ENCODE data around the gene DNAI1.

DNAI1 gene

DNA sequence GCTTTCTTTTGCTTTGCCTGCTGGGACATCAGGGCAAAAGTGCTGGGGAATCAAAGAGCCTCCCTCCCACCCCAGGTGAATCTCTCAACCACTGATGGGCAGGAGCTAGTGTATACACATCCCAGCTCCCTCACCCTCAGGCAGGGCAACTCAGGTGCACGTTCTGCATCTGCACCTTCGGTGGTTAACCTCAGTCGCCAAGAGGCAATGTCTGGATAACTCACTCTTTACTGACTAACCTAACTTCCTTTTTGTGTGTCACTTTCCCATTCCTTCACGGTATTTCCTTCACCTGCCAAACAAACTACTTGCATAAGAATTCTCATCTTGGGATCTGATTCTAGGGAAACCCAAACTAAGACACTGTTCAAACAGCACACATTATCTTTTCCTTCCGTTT lies 104.7 kb downstream of the DNAI1 start:
- FAIRE-seq, result no peak

DNA sequence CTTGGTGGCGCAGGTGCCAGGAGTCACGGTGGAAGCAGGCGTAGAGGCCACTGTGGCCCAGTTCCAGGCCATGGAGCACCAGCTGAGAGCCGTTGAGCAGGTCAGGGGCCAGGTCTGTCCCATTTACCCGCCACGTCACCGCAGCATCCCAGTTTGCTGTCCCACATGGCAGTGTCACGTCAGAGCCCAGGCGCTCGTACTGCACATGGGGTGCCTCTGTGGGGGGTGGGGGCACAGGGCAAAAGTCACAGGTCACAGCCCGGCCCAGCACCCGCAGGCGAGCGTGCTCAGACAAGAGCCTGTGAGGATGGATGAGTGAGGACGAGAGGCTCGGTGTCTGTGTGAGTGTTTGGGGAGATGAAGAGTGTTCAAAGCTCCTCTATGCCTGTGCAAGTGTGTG lies 106.0 kb downstream of the DNAI1 start:
- no peak for FAIRE-seq

DNA sequence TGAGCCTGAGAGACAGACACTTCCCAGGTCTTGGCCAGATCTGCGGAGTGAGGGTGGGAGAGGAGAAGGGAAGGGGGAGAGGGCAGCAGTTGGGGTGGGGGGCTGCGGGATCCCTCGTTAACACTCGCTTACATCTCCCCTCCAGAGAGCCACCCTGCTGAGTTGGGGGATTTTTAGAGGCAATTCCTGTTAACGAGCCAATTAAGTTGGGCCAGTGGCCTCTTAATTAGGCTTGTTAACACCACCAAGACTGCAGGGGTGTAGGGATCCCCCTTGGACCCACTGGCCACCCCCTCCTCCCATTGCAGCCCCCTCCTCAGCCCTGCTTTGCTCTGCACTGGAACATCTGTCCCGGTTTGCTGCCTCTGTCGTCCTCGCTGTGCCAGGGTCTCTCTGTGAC lies 107.3 kb downstream of the DNAI1 start:
- FAIRE-seq, result no peak

DNA sequence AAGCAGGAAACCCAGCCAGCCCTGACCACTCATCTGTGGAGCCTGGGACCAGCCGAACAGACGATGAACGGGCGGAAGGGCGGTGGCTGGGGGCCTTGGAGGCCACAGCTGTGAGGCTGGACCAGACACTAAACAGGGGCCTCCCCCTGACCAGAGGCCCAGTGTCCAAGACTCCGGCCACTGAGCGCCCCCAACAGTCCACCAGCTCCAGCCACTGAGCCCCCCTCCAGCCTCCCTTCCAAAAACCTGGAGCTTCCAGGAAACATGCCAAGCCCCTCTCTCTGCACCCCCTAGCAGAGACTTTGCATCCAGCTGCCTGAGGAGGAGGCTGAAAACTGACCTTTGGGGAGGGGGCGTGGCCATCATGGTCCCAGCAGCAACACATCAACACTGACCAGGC lies 107.7 kb downstream of the DNAI1 start:
- no peak for FAIRE-seq

DNA sequence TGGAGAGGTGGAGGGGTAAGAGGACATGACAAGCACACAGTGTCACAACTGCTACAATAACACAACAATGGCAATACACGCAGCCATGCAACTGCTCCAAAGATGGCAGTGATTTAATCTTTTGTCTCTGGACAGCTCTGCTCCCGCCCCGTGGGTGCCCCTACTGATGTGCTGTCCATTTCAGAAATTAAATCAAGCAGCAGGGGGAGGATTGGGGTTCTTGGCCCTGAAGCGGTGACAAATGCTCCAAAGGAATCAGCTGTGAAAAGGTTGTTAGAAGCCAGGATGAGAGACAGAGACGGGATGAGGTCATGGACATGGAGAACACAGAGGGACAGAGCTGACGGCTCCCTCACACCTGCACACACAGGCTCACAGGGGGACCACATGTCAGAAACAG lies 108.4 kb downstream of the DNAI1 start:
- no peak for FAIRE-seq

DNA sequence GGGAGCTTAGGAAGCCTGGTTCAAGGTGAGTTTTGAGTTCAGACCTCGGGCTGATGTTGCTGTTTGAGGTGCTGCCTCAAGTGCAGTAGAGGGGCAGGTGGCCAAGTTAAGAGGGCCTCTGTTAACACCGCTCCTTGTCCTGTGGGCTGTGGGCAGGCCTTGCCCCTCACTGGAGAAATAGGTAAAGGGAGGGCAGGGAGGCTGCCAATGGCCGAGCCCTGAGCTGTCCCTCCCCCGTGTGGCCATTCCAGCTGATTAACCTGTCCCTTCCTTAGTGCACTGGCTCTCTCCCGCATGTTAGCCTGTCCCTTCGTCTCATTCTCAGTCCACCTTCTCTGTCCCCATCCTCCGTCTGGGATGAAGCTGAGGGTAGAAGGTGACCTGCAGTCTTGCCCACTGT lies 109.5 kb downstream of the DNAI1 start:
- no peak for FAIRE-seq

DNA sequence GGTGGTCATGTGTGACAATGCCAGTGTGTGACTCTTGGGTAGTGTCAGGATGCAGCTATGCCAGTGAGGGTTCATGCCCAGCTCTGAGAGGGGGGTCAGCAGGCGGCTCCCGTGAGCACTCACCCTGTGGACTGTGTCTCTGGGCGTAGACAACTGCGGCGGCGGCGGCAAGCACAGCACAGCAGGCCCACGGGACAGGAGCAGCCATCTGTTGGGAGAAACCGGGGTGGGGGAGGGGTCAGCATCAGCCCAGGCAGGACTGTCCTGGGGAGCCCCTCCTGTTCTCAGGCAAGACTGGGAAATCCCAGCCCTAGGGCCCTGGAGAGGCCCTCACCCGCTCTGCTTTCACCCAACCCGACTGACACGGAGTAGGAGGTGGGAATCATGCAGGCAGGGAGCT lies 110.2 kb downstream of the DNAI1 start:
- FAIRE-seq, result no peak

DNA sequence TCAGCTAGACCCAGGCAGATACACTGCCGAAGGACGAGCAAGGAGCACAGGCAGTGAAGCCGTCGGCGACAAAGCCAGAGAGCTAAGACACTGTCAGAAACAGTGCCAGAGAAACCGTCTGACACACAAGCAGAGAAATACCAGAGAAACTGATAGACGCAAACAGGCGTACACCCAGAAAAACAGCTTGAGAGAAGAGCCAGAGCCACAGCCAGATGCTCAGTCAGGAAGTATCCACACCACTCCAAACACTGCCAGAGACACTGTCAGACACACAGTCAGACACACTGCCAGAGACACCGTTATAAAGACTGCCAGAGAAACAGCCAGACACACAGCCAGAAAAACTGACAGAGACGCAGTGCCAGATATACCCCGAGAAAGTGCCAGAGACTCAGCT lies 111.8 kb downstream of the DNAI1 start:
- FAIRE-seq, result no peak

Measured in TTC549 (cell line).